Kidney tubule cell (primary cell): ENCODE results near the gene ZNF277.

Experiments used
- DNase-seq: peaks from one replicate; pipeline ENCODE4 v3.0.0-alpha.2; 2018; ENCODE audit warnings: low spot score

The ZNF277 gene

DNA sequence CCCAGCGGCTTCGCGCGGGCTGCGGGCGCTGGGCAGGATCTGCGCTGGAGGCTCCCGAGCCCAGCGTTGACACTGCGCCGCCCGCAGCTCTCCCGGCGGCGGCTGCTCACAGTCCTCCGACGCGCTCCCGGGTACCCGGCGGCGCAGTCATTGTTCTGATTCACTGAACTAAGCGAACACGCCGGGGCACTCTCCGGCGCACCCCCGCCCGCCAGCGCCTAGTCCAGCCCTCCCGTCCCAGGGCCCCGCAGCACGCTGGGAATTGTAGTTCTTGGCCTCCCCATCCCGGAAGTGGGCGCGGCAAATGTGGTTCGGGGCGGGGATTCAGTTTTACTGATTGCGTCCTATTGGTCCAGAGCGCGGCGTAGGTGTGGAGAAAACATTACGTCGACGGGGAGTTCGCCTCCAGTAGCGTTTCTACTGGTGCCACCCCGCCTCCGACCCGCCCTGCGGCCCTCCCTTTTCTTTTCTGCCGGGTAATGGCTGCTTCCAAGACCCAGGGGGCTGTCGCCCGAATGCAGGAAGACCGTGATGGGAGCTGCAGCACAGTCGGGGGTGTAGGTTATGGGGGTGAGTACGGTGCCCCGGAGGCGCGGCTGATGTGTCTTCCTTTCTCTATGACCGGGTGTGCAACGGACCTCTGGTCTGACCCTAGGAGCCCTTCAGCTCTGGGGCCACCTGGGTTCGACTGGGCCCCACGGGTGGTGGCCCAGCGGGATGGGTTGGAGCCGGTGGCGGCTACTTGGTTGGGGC is at the start of gene ZNF277, which contains the start of gene DOCK4:
TSS of gene ZNF277 (plus strand) at position 458 of the 753 bp plus-strand sequence. CDS start at position 480, 22 bp downstream.
TSS of gene DOCK4 (minus strand) at position 162 of the 753 bp plus-strand sequence. CDS start 261 bp downstream, outside the sequence.
- peak; percentile 99 for DNase-seq

DNA sequence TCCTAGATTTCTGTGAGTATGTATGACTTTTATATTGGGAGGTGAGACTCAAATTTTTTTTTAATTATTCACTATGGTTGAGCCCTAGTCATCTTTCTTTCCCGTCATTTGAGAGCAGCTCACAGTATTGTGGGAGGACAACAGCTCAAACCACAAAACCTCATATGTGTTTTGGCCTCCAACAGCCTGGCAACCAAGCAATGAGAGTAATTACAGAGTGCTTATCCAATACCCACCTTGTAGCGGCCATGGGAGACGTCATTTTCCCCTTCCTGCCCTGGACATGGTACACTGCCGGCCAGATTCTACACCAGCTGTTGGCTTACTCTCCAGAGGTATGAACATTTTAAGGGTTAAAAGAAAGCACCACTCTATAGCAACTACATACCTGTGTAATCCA is 49.4 kb upstream of the ZNF277 start:
- peak; percentile 92 for DNase-seq

DNA sequence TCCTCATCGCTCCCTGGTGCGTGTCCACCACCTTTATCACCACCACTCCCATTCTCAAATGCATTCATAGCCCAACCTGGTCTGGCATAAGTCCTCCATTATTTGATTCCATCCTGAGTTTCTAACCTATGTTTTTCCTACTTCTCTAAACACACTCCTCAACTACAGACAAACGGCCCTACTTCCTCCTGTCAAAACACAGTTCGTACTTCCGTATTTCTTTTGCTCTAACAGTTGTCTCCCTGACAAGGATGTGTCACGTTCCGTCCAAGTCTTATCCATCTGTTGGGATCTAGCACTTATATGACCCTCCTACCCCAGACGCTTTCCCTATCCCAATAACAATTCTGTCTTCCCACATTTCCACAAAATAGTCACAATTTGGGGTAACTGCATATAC is 47.1 kb upstream of the ZNF277 start:
- DNase-seq = no peak

DNA sequence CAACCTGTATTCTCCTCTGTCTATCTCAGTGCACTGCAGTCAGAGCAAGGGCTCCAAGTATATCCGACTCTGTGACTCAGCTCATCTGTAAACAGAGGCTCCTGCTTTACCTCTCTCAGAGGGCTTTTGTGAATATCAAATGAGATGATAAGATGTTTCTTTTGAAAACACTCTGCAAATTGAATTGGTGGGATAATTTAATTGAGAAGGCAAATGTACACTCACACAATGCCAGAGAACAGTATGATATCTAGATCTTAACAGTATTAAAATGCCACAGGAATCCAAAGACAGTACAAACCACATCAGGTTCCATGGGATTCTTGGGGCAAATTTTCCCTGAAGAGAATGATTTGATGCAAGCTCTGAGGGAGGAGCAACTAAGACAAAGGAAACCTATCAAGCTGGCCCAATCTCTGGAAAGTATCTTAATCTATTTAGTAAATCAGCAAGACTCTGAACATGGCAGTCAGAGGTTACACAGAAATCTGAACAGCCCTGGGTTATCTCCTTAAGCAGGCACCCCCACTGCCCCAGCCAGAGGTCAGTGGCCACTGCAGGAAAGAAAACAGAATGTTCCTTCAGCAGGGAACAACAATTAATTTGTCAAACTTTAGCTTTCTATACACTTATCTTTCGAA is 46.2 kb upstream of the ZNF277 start:
- peak; percentile 53 for DNase-seq

DNA sequence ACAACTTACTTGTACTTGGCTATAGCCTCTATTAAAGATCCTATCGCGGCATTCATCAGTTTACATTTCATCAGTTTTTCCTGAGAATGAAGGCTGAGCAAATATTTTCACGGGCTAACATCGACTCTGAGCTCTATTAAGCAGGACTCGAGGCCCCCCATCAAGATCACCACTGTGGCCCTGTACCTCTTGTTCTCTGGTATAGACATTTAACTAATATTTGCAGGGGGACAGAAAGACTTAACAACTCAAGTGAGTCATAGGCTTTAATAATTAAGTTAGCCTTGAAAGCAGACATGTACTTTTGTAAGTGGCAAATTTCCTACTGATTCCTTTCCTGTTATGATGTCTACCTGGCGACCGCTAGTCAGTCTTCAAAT is 45.7 kb upstream of the ZNF277 start:
- peak; percentile 16 for DNase-seq

GRCh38 chr7:112161253-112162141 is 45.0 kb upstream of the ZNF277 start:
- peak; percentile 4 for DNase-seq

GRCh38 chr7:112162142-112162766 is 44.2 kb upstream of the ZNF277 start:
- DNase-seq = peak; percentile 97

DNA sequence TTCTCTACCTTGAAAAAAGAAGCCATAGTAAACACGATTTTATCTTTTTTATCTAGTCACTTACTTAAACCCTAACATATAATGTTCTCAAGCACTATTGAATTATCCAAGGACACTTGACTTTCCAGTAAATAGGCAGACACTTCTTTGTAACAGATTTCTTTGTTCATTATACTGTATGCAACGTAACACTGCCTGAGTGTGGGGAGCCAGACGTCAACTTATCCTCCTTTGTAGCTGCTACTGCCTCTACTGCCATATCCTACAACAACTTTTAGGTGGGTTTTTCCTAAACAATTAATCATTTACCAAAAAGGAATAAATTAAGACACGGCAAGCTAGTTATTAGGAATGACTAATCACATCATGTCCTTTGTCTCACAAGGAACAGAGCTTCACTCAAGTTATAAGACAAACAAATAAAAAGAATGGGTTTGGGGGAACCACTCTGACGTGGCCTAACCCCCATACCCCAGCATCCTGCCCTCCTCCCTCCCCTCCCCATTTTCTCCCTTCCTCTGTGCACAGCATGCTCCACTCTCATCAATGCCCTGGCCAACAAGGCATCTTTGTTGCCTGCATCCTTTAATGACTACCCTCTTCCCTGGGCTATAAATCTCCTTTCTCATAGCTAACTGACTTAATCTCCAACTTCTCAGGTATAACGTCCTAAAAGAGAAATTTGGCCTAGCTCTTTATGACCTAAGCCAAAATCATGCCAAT is 43.5 kb upstream of the ZNF277 start:
- DNase-seq = peak; percentile 80

GRCh38 chr7:112167147-112167546 is 39.3 kb upstream of the ZNF277 start:
- DNase-seq = no peak

DNA sequence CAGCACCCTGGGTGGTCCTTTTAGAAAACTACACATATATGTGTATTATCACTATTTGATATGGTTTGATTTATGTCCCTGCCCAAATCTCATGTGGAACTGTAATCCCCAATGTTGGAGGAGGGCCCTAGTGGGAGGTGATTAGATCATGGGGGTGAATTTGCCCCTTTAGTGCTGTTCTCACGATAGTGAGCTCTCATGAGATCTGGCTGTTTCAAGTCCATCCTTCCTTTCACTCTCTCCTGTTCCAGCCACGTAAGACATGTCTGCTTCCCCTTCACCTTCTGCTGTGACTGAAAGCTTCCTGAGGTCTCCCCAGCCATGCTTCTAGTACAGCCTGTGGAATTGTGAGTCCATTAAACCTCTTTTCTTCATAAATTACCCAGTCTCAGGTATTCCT is 37.6 kb upstream of the ZNF277 start:
- no peak for DNase-seq

- DNase-seq = no peak
Observed at GRCh38 chr7:112171673-112172072, 34.8 kb upstream of the ZNF277 start.

GRCh38 chr7:112172870-112173567 is 33.5 kb upstream of the ZNF277 start:
- DNase-seq = no peak

GRCh38 chr7:112173568-112173905 is 33.0 kb upstream of the ZNF277 start:
- DNase-seq = no peak

DNA sequence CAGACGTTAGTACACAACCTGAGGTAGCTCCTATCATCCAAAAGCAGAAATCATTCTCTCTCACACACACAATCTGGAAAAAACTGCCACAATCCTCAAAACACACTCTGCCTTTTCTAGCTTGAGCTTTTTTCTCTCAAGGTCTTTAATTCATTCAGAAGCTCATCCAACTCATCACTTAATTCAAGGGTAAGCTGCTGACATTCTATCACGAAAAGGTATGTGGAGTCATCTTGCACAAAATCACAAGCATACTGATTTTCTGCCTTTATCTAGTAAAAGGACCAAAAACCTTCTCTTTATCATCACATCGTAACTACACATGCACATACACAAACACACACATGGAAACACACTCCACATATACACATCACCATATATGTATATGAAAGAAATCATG is 32.3 kb upstream of the ZNF277 start:
- DNase-seq = no peak

GRCh38 chr7:112176241-112176640 is 30.3 kb upstream of the ZNF277 start:
- DNase-seq = no peak

DNA sequence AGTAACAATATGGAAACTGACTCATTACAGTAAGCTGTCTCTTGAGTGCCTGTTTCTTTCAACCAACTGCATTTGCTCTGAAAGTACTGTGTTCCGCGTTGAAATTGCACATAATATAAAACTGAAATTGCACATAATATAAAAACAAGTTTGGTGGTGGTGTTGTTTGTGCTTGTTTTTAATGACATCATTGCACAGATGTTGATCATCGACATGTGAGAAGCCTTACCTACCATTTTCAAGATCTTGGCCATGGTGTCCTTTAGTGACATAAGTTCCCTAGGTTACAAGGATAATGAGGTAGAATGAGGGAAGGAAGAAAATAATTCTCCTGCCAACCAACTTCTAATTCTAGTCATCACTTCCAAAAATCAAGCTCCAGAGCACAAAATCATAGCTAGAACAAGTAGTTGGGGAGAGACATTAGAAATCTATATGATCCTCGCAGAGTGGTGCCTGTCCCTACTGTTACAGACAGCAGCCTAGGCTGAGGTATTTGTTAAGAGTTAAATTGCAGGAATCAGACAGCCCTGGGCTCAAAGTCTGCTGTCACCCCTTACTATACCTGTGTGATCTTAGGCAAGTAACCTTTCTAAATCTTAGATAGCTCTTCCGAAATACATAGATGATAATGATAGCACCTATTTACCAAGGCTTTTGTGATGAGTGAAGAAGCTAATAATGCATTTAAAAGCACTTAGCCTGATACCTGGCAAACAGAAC is 29.6 kb upstream of the ZNF277 start:
- DNase-seq = no peak

- no peak for DNase-seq
Observed at GRCh38 chr7:112180223-112180622, 26.3 kb upstream of the ZNF277 start.

GRCh38 chr7:112182749-112183148 is 23.7 kb upstream of the ZNF277 start:
- peak; percentile 15 for DNase-seq

DNA sequence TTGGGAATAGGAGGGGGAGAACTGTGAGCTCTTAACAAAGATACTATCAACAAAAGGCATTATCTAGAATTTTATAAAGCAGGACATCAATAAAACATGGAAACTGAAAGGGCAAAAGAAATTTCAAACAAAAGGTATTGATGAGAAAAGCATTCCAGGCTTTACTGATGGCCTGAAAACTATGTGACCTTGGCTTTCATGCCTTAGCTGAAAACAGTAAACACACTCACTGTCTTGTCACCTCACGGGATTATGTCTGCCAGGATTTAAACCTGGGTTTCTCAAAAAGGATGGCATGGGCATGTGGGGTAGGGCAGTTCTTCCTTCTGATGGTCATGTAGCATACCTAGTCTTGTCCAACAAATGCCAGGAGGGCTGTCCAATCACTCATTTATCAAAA is 23.2 kb upstream of the ZNF277 start:
- DNase-seq = no peak

DNA sequence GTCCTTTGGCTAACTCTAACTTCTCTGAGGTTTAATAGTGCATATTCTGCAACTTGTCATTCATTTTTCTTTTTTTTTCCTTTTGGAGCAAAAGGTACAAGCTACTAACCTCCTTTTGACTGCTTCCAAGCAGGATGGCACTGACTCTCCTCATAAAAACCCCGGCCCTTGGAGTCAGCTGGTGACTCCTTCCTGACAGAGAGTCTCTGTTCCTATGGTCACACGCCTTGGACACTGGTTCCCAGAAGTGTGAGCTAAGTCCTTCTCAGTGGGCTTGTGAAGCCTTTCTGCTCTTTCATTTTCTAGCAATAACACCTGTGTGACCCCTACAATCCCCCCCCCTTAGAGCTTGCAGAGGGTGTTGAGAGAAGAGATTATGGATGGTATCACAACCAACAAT is 22.0 kb upstream of the ZNF277 start:
- DNase-seq = no peak
